ENCODE data around the gene PDGFB. TPM values are rescaled to one million over a fixed set of nuclear protein-coding genes. Genes with fewer than 3 reads are reported as not detected.

The PDGFB gene
- total and polyA plus RNA-seq, 2 experiments from 2014 or later = 2.2 to 8.0 TPM

GRCh38 chr22:39208013-39208680, 36.6 kb downstream of the PDGFB start:
- no peak overlapping the region; the same call in 1 of the 2 replicates for H3K27ac Mint-ChIP-seq
- TF ChIP-seq EZH2 (IDR thresholded peaks at IDR 0.05; ENCODE audit: low read depth, unreplicated experiment) = no peak
- TF ChIP-seq ZNF331 (CRISPR knock-in tag; IDR thresholded peaks at IDR 0.05; ENCODE audit: low read depth) = no peak
- no peak for TF ChIP-seq ZNF462 (CRISPR knock-in tag; IDR thresholded peaks at IDR 0.05)
- TF ChIP-seq ZNF114 (CRISPR knock-in tag; IDR thresholded peaks at IDR 0.05) = no peak
- no peak for TF ChIP-seq STAT1 (IDR thresholded peaks at IDR 0.05; ENCODE audit: unreplicated experiment)
- TF ChIP-seq POLR2AphosphoS5 (IDR thresholded peaks at IDR 0.05; ENCODE audit: low read depth) = no peak
- TF ChIP-seq JUNB (IDR thresholded peaks at IDR 0.05; ENCODE audit: unreplicated experiment) = no peak
- TF ChIP-seq, protein P1, sequence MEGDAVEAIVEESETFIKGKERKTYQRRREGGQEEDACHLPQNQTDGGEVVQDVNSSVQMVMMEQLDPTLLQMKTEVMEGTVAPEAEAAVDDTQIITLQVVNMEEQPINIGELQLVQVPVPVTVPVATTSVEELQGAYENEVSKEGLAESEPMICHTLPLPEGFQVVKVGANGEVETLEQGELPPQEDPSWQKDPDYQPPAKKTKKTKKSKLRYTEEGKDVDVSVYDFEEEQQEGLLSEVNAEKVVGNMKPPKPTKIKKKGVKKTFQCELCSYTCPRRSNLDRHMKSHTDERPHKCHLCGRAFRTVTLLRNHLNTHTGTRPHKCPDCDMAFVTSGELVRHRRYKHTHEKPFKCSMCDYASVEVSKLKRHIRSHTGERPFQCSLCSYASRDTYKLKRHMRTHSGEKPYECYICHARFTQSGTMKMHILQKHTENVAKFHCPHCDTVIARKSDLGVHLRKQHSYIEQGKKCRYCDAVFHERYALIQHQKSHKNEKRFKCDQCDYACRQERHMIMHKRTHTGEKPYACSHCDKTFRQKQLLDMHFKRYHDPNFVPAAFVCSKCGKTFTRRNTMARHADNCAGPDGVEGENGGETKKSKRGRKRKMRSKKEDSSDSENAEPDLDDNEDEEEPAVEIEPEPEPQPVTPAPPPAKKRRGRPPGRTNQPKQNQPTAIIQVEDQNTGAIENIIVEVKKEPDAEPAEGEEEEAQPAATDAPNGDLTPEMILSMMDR (conservative IDR thresholded peaks at IDR 0.05; ENCODE audit: low read depth in 2 of 2) = no peak
- TF ChIP-seq CREB1 (CRISPR knock-in tag; IDR thresholded peaks at IDR 0.05; ENCODE audit: low read depth) = no peak
- no peak for TF ChIP-seq EZH2phosphoT487 (IDR thresholded peaks at IDR 0.05; ENCODE audit: unreplicated experiment)
- H3K4me3 Mint-ChIP-seq = no peak overlapping the region
- H2AFZ ChIP-seq = no peak overlapping the region
- H3K4me1 ChIP-seq (ENCODE audit: insufficient read depth) = peaks cover 8% of the 10 kb centered on the region
- H3K4me1 Mint-ChIP-seq = peaks cover 28% of the 10 kb centered on the region
- no peak overlapping the region; the same call in 1 of the 2 replicates for H3K27ac ChIP-seq (ENCODE audit: low read depth)
- no peaks in the 10 kb centered on the region; the same call in 2 of the 3 replicates for H3K9me3 Mint-ChIP-seq
- H4K20me1 ChIP-seq (replicated peaks; ENCODE audit: insufficient read depth) = no peaks in the 10 kb centered on the region
- H3K9me2 ChIP-seq (ENCODE audit: insufficient read depth) = 0 out of 2 replicates have a peak, but pooled peaks cover 4% of the 10 kb centered on the region
- no peaks in the 10 kb centered on the region for H3F3A ChIP-seq (replicated peaks; ENCODE audit: low read depth)
- H3K4me2 ChIP-seq = no peak overlapping the region
- peaks cover 3% of the 10 kb centered on the region; the same call in 2 of the 3 replicates for H3K36me3 Mint-ChIP-seq (ENCODE audit: low read depth)
- H3K4me3 ChIP-seq = no peak overlapping the region
- no peak for DNase-seq (ENCODE audit: low spot score)
- ATAC-seq = no peak
- no peaks in the 10 kb centered on the region for H3K79me2 ChIP-seq (replicated peaks; ENCODE audit: insufficient read depth)
- H3K27me3 ChIP-seq (ENCODE audit: insufficient read depth) = no peaks in the 10 kb centered on the region
- no peaks in the 10 kb centered on the region for H3K36me3 ChIP-seq (ENCODE audit: insufficient read depth)
- peaks cover 18% of the 10 kb centered on the region for H3K27me3 Mint-ChIP-seq (ENCODE audit: insufficient read depth, low read depth, poor library complexity)

All from GM23338 (cell line).